Panc1 (cell line): ENCODE data around the gene KRT78. TPM values are rescaled to one million over a fixed set of nuclear protein-coding genes. Genes with fewer than 3 reads are reported as not detected.
A peak's percentile ranks its signal among the peaks of the same experiment; 100 is the strongest.

Experiments used
- ATAC-seq: fragments of 200-7000 bp; cut with Tn5 transposase; 2 replicates; pipeline ENCODE4 v1.9.1; 2020; ENCODE audit warnings: mild to moderate bottlenecking, moderate library complexity
- BruUV-seq: library from RNA; stranded (reverse); fragments of 400-500 nt; replicated peaks from 2 replicates; lab custom pipeline; 2021; lab: Mats Ljungman, UMichigan
- CTCF ChIA-PET: fragments of 300-600 bp; sonication (Branson Sonifier 250); formaldehyde crosslinking; loops from one replicate; lab custom pipeline; 2022; ENCODE audit warnings: antibody characterized with exemption; lab: Charles Lee
- POLR2A ChIA-PET: fragments of 300-600 bp; sonication (Branson Sonifier 250); formaldehyde crosslinking; loops from one replicate; lab custom pipeline; 2022; ENCODE audit warnings: antibody characterized with exemption; lab: Charles Lee
- DNase-seq: peaks from one replicate; pipeline ENCODE4 v3.0.0-alpha.2; 2010; ENCODE audit warnings: low read depth, low spot score
- H3K27ac ChIP-seq: 2 replicates; pipeline ENCODE4 v1.5.1; 2011; ENCODE audit warnings: mild to moderate bottlenecking, low read length, inconsistent platforms
- H3K27me3 ChIP-seq: fragments of 200-500 bp; sonication (Bioruptor generic); 2 replicates; pipeline ENCODE4 v1.6.0; 2014; ENCODE audit warnings: low read length, inconsistent platforms; ENCODE audit not compliant: control insufficient read depth, insufficient read depth
- H3K36me3 ChIP-seq: fragments of 200-500 bp; sonication (Bioruptor generic); 2 replicates; pipeline ENCODE4 v1.5.1; 2014; ENCODE audit warnings: inconsistent platforms, mild to moderate bottlenecking, low read length, moderate library complexity; ENCODE audit not compliant: control insufficient read depth, insufficient read depth
- H3K4me1 ChIP-seq: 2 replicates; pipeline ENCODE4 v1.5.1; 2011; ENCODE audit warnings: inconsistent platforms, mild to moderate bottlenecking, low read length, moderate library complexity; ENCODE audit not compliant: control insufficient read depth, insufficient read depth
- H3K4me3 ChIP-seq, 2 experiments: 2 replicates each; pipeline ENCODE4 v1.5.1; 2011 to 2012; ENCODE audit warnings: low read depth in 2 of 2, low read length in 2 of 2, mild to moderate bottlenecking in 2 of 2, inconsistent platforms in 1 of 2, moderate library complexity in 1 of 2
- H3K9me3 ChIP-seq: fragments of 200-500 bp; sonication (Bioruptor generic); 2 replicates; pipeline ENCODE4 v1.5.1; 2014; ENCODE audit warnings: low read depth, mild to moderate bottlenecking, inconsistent platforms, low read length, moderate library complexity; ENCODE audit not compliant: control insufficient read depth, insufficient read depth
- CTCF ChIP-seq: fragments of 450-650 bp; IDR thresholded peaks from 2 replicates; pipeline ENCODE4 v1.5.1; 2017; ENCODE audit warnings: mild to moderate bottlenecking
- POLR2AphosphoS5 ChIP-seq: IDR thresholded peaks from 2 replicates; pipeline ENCODE4 v1.6.1; 2012; ENCODE audit warnings: mild to moderate bottlenecking, low read depth, low read length, moderate library complexity
- SIN3A ChIP-seq: IDR thresholded peaks from 2 replicates; pipeline ENCODE4 v1.6.1; 2012; ENCODE audit warnings: low read depth, mild to moderate bottlenecking, low read length, moderate library complexity, borderline replicate concordance; ENCODE audit not compliant: insufficient read depth
- TCF7L2 ChIP-seq: IDR thresholded peaks from 2 replicates; pipeline ENCODE4 v1.6.1; 2011; ENCODE audit warnings: mild to moderate bottlenecking, low read depth, low read length, inconsistent platforms
- in situ Hi-C: cut with HindIII; loops from 2 replicates; pipeline ENCODE4 v1.10.0; 2016; ENCODE audit warnings: low sequenced_read_pairs, low pct_unique_long_range_greater_than_20kb
- intact Hi-C: fragments of 100-400 bp; cut with micrococcal nuclease; formaldehyde crosslinking; loops from one replicate; pipeline ENCODE4 v1.10.0; 2022; ENCODE audit not compliant: unreplicated experiment
- total RNA-seq: library from RNA; stranded (reverse); gene quantifications from one replicate; pipeline ENCODE4 v1.2.1, GENCODE V29; 2021; ENCODE audit not compliant: unreplicated experiment
- TF ChIP-seq, protein P1 (sequence below), 2 experiments: IDR thresholded peaks; 2 replicates each; pipeline ENCODE4 v1.6.1; 2011 to 2012; ENCODE audit warnings: low read depth in 2 of 2, control low read depth in 1 of 2, low read length in 1 of 2, mild to moderate bottlenecking in 1 of 2, moderate library complexity in 1 of 2; ENCODE audit not compliant: insufficient read depth in 1 of 2

The KRT78 gene
- total RNA-seq, 1 experiment from 2014 or later: not detected

DNA sequence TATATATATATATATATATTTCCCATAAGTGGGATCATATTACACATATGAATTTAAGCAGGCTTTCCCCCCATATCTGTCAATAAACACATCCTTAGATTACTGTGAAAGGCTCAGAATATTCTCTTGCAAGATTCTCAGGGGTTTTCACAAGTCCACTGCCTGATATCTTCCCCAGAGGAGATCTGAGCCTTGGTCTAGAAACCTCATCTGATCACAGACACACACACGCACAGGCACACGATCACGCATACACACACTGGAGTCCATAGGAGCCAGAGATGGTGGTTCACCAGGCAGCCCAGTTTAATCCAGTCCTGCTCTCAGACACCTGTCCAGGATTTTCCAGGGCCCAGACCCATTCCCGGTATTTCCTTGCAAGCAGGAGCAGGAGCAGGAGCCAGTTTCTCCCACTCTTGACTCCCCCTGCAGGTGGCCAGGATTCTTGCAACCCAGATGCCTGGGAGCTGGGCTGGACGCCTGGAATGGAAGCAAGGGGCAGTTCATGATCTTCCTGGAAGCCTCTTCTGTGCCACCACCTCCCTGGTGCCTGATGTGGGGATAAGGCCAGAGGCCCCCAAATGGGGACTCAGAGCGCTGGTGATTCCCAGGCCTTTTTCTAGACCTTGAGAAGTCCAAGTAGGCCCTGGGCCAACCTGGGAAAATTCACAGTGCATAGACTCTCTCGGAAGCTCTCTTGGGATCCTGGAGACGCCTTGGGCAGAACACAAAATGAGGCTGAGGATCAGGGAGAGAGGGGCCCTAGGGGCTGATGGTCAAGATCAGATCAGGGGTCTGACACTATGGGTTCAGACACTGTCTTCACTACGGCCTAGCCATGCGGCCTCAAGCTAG lies 16.5 kb upstream of the KRT78 start:
- POLR2A ChIA-PET: interaction anchor here (0.6 kb wide), 1 partner anchor 26 kb away, joined by 3 read pairs; no protein-coding TSS in a partner anchor
- BruUV-seq: no TSS peak
- TF ChIP-seq POLR2AphosphoS5: no peak
- TF ChIP-seq SIN3A: no peak
- TF ChIP-seq, protein P1, sequence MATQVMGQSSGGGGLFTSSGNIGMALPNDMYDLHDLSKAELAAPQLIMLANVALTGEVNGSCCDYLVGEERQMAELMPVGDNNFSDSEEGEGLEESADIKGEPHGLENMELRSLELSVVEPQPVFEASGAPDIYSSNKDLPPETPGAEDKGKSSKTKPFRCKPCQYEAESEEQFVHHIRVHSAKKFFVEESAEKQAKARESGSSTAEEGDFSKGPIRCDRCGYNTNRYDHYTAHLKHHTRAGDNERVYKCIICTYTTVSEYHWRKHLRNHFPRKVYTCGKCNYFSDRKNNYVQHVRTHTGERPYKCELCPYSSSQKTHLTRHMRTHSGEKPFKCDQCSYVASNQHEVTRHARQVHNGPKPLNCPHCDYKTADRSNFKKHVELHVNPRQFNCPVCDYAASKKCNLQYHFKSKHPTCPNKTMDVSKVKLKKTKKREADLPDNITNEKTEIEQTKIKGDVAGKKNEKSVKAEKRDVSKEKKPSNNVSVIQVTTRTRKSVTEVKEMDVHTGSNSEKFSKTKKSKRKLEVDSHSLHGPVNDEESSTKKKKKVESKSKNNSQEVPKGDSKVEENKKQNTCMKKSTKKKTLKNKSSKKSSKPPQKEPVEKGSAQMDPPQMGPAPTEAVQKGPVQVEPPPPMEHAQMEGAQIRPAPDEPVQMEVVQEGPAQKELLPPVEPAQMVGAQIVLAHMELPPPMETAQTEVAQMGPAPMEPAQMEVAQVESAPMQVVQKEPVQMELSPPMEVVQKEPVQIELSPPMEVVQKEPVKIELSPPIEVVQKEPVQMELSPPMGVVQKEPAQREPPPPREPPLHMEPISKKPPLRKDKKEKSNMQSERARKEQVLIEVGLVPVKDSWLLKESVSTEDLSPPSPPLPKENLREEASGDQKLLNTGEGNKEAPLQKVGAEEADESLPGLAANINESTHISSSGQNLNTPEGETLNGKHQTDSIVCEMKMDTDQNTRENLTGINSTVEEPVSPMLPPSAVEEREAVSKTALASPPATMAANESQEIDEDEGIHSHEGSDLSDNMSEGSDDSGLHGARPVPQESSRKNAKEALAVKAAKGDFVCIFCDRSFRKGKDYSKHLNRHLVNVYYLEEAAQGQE (IDR thresholded peaks at IDR 0.05; ENCODE audit: insufficient read depth in 1 of 2, low read depth in 2 of 2, low read length in 1 of 2): no peak
- no peak for TF ChIP-seq TCF7L2
- peak; percentile 92 for TF ChIP-seq CTCF
- ATAC-seq (peak; percentile 90), DNase-seq (no peak)
- H3K36me3 ChIP-seq: no peaks in the 10 kb centered on the region
- H3K9me3 ChIP-seq: no peaks in the 10 kb centered on the region
- in situ Hi-C loops: no loop called here
- no peaks in the 10 kb centered on the region for H3K27me3 ChIP-seq
- CTCF ChIA-PET: interaction anchor here (0.5 to 1.5 kb wide), 7 partner anchors 9 to 493 kb away, joined by 3 to 5 read pairs (median 4); no protein-coding TSS in a partner anchor
- intact Hi-C loops: no loop called here
- no peak overlapping the region for H3K4me3 ChIP-seq
- H3K4me1 ChIP-seq: no peaks in the 10 kb centered on the region
- no peak overlapping the region for H3K27ac ChIP-seq

DNA sequence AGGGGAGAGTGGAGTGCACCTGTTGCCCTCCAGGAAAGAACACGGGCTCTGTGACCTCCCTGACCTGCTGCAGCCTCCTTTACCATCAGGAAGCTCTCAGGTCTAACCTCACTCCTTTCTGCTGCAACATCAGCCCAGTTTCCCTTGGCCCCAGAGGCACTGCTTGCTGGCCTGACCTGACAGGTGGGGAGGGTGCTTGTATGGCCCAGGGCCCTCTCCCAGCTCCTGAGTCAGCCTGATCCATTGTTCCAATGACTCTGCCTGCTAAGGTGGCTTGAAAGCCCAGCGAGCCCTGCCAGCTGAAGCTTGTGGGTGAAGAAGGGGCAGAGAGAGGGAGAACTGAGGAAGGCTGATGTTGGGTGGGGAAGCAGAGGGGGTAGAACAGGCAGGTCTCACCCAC lies 13.2 kb upstream of the KRT78 start:
- no peak for ATAC-seq
- intact Hi-C loops: no loop called here

More for the DNA sequence above, 13.2 kb upstream of the KRT78 start:
- in situ Hi-C loops: no loop called here
- Histone ChIP-seq H3K36me3 (no peaks in the 10 kb centered on the region), H3K4me1 (no peaks in the 10 kb centered on the region), H3K9me3 (no peaks in the 10 kb centered on the region), H3K27me3 (no peaks in the 10 kb centered on the region), H3K27ac (no peak overlapping the region), H3K4me3 (no peak overlapping the region)
- TF ChIP-seq CTCF (no peak), TCF7L2 (no peak), SIN3A (no peak), POLR2AphosphoS5 (no peak)
- TF ChIP-seq, protein P1 (IDR thresholded peaks at IDR 0.05; ENCODE audit: insufficient read depth in 1 of 2, low read depth in 2 of 2, low read length in 1 of 2): no peak
- DNase-seq: no peak
- no TSS peak for BruUV-seq
- ChIA-PET POLR2A (no interaction called here), CTCF (no interaction called here)
